ENCODE results near the gene ERF. TPM values are rescaled to one million over a fixed set of nuclear protein-coding genes. Genes with fewer than 3 reads are reported as not detected.

Gene ERF
- total and polyA plus RNA-seq, 10 of the 15 experiments (the other 5 are each of a cell fraction or from before 2014, with no cell fraction given): 0.02 to 51.8 (median 14.4) TPM

DNA sequence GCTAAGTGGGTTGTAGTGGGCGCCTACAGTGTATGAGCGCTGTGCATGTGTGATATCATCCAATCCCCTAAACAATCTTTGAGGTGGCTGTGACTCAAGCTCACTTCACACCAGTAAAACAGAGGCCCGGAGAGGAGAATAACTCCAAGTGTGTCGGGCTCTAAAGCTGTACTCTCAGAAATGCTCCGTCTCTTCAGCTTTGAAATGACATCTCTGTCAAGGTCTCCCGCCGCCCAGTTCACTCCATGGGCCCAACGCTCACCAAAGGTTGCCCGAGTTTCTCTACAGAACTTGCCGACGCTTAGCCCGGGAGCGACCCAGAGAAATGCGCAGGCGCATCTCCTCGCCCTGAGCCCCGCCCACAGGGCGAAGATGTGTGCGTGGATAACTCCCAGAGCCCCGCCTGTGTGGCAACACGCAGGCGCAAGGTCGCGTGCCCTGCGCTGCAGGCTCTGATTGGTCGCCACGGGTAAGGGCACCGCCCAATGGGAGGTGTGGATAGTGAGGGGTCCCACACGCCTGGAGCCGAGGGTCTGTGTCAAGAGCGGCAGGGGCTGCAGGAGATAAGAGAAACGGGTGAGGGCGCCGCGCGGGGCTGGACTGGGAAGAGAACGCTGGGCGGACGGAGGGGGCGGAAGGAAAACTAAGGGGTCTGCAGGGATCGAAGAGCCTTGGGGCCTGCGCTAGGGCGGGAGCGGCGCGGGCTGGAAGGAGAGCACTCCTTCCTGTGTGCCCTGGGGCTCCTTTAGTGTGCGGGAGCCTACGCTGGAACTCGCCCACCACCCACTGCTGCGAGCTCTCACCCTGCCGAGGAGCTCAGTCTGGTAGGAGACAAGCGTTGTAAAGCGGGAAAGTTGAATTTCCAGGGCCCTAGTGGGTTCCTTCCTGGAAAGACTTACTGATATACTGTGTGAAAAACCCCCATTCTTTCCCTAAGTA, 34.8 kb downstream of the ERF start, which contains the start of gene ZNF526 (continued):
- TF ChIP-seq POLR2AphosphoS5 (IDR thresholded peaks at IDR 0.05; ENCODE audit: low read length) (peak; percentile 85), HSF1 (IDR thresholded peaks at IDR 0.05; ENCODE audit: low read depth, low read length) (no peak), ZBTB11 (CRISPR knock-in tag; IDR thresholded peaks at IDR 0.05) (no peak), MAX (IDR thresholded peaks at IDR 0.05; ENCODE audit: low read depth, low read length) (peak; percentile 82), BACH1 (IDR thresholded peaks at IDR 0.05; ENCODE audit: borderline replicate concordance) (peak; percentile 53; the same call in 1 of the 2 replicates), CBFB (IDR thresholded peaks at IDR 0.05; ENCODE audit: low read depth) (0 out of 2 replicates have a peak, but pooled peaks have one; percentile 45), BHLHE40 (IDR thresholded peaks at IDR 0.05; ENCODE audit: borderline replicate concordance in 1 of 2, low read depth in 2 of 2, low read length in 1 of 2) (peak; percentile 100), SMAD1 (IDR thresholded peaks at IDR 0.05; ENCODE audit: low read depth, partially characterized antibody) (no peak)
- TF ChIP-seq, protein P1, sequence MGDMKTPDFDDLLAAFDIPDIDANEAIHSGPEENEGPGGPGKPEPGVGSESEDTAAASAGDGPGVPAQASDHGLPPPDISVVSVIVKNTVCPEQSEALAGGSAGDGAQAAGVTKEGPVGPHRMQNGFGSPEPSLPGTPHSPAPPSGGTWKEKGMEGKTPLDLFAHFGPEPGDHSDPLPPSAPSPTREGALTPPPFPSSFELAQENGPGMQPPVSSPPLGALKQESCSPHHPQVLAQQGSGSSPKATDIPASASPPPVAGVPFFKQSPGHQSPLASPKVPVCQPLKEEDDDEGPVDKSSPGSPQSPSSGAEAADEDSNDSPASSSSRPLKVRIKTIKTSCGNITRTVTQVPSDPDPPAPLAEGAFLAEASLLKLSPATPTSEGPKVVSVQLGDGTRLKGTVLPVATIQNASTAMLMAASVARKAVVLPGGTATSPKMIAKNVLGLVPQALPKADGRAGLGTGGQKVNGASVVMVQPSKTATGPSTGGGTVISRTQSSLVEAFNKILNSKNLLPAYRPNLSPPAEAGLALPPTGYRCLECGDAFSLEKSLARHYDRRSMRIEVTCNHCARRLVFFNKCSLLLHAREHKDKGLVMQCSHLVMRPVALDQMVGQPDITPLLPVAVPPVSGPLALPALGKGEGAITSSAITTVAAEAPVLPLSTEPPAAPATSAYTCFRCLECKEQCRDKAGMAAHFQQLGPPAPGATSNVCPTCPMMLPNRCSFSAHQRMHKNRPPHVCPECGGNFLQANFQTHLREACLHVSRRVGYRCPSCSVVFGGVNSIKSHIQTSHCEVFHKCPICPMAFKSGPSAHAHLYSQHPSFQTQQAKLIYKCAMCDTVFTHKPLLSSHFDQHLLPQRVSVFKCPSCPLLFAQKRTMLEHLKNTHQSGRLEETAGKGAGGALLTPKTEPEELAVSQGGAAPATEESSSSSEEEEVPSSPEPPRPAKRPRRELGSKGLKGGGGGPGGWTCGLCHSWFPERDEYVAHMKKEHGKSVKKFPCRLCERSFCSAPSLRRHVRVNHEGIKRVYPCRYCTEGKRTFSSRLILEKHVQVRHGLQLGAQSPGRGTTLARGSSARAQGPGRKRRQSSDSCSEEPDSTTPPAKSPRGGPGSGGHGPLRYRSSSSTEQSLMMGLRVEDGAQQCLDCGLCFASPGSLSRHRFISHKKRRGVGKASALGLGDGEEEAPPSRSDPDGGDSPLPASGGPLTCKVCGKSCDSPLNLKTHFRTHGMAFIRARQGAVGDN (IDR thresholded peaks at IDR 0.05): 0 out of 2 replicates have a peak, but pooled peaks have one; percentile 27
- TF ChIP-seq, protein P2, sequence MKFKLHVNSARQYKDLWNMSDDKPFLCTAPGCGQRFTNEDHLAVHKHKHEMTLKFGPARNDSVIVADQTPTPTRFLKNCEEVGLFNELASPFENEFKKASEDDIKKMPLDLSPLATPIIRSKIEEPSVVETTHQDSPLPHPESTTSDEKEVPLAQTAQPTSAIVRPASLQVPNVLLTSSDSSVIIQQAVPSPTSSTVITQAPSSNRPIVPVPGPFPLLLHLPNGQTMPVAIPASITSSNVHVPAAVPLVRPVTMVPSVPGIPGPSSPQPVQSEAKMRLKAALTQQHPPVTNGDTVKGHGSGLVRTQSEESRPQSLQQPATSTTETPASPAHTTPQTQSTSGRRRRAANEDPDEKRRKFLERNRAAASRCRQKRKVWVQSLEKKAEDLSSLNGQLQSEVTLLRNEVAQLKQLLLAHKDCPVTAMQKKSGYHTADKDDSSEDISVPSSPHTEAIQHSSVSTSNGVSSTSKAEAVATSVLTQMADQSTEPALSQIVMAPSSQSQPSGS (IDR thresholded peaks at IDR 0.05; ENCODE audit: low read length): no peak
